Vagina (tissue), 2 donors: Measurements from ENCODE around the gene BDH1.

Source experiments
- POLR2A ChIP-seq, 2 donors: fragments of 450-650 bp; IDR thresholded peaks; one replicate each; pipeline ENCODE4 v1.6.1; 2017; ENCODE audit warnings: antibody characterized with exemption in 2 of 2, mild to moderate bottlenecking in 2 of 2, moderate library complexity in 2 of 2
- POLR2AphosphoS5 ChIP-seq, 2 donors: sonication (generic); formaldehyde crosslinking; IDR thresholded peaks; one replicate each; pipeline ENCODE4 v1.9.0; 2017; ENCODE audit warnings: antibody characterized with exemption in 2 of 2, mild to moderate bottlenecking in 2 of 2, low read depth in 1 of 2; ENCODE audit not compliant: insufficient read depth in 1 of 2
- TF ChIP-seq, protein P1 (sequence below), 3 experiments: fragments of 450-650 bp in 2 of 3; fragments of 200-600 bp in 1 of 3; sonication (generic) in 1 of 3; IDR thresholded peaks; one replicate each; pipeline ENCODE4 v1.5.1; 2017 to 2019; ENCODE audit warnings: antibody characterized with exemption in 3 of 3, mild to moderate bottlenecking in 2 of 3, moderate library complexity in 2 of 3

DNA sequence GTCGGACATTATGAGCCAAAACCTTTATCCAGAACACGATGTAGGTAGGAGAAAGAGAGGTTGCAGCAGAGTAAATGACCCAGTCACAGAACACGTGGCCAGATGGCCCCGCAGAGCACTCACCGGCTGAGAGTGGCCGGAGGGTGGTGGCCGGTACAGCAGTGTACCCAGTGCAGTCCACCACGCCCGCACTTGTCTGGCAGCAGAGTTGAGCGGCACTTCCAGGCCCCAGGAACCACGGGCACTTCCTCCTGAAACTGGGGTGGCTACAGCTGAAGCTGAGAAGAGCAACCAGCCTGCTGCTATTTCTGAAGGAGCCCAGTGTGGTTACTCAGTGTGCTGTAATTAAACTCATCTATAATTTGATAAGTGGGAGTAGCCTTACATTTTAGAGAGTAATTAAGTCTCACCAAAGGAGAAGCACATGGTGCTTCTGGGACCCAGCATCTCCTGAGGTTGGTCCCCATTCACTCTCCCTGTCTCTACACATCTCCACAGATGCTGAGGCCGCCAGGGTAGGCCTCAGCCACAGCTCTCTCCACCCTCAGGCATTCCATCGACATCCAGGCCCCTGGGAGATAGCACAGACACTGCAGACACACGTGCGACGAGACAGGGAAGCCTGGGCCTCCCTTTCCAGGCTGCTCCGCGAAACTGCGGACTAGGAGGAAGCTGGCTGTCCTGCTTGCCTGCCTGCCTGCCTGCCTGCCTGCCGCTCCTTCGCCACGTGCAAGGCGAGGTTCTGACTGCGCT lies 49.8 kb downstream of the BDH1 start:
- TF ChIP-seq, protein P1, sequence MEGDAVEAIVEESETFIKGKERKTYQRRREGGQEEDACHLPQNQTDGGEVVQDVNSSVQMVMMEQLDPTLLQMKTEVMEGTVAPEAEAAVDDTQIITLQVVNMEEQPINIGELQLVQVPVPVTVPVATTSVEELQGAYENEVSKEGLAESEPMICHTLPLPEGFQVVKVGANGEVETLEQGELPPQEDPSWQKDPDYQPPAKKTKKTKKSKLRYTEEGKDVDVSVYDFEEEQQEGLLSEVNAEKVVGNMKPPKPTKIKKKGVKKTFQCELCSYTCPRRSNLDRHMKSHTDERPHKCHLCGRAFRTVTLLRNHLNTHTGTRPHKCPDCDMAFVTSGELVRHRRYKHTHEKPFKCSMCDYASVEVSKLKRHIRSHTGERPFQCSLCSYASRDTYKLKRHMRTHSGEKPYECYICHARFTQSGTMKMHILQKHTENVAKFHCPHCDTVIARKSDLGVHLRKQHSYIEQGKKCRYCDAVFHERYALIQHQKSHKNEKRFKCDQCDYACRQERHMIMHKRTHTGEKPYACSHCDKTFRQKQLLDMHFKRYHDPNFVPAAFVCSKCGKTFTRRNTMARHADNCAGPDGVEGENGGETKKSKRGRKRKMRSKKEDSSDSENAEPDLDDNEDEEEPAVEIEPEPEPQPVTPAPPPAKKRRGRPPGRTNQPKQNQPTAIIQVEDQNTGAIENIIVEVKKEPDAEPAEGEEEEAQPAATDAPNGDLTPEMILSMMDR (IDR thresholded peaks at IDR 0.05) = no peak
- TF ChIP-seq POLR2A (IDR thresholded peaks at IDR 0.05) = no peak
- no peak for TF ChIP-seq POLR2AphosphoS5 (IDR thresholded peaks at IDR 0.05; ENCODE audit: insufficient read depth in 1 of 2, low read depth in 1 of 2)
